ENCODE measurements around the gene SEC61B.

Gene SEC61B

DNA sequence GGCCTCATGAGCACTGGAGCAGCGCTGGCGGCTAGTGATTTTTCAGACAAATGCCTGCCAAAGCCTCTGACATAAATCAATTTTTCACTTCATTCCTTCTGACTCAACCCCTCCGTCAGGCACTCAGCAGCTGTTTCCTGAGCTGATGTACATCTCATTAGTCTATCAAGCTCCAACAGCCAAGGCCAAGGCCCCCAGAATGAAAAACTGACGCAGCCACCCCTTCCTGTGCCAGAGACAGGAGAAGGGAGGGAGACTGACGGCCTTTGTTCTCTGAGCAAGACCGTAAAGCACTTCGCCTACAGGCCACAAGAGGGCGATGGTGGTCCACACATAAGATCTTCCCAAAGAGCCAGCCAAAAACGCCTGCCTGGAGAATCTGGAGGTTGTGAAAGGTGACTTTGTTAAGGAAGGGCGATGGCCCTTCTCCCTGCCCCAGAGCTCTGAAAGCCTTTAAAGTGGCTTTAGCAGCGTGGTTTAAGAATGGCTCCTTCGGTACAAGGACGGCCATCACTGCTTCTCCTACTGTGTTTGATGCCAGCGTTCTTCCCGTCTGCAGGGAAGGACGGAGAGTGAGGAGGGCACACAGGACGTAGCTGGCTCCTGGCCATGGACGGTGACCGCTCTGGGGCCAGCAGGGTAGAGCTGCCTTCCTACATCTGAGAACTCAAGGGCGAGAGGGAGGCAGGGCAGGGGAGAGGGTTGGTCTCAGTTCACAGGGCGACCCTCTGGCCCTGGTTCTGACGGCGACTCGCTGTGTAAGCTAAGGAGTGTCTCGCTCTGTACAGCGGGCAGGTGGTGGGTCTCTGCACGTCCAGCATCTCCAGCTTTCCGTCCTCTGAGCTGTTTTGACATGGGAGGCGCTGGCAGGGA, 37.4 kb upstream of the SEC61B start:
- peak overlapping the region; percentile 21 for H3K4me3 ChIP-seq (replicated peaks in 1 of 2; ENCODE audit: low read depth in 2 of 2, low read length in 2 of 2)
- peak; percentile 93 to 94 for DNase-seq (ENCODE audit: low read depth in 2 of 2)
- TF ChIP-seq, protein P1, sequence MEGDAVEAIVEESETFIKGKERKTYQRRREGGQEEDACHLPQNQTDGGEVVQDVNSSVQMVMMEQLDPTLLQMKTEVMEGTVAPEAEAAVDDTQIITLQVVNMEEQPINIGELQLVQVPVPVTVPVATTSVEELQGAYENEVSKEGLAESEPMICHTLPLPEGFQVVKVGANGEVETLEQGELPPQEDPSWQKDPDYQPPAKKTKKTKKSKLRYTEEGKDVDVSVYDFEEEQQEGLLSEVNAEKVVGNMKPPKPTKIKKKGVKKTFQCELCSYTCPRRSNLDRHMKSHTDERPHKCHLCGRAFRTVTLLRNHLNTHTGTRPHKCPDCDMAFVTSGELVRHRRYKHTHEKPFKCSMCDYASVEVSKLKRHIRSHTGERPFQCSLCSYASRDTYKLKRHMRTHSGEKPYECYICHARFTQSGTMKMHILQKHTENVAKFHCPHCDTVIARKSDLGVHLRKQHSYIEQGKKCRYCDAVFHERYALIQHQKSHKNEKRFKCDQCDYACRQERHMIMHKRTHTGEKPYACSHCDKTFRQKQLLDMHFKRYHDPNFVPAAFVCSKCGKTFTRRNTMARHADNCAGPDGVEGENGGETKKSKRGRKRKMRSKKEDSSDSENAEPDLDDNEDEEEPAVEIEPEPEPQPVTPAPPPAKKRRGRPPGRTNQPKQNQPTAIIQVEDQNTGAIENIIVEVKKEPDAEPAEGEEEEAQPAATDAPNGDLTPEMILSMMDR (IDR thresholded peaks at IDR 0.05; ENCODE audit: low read depth, low read length), result peak; percentile 95

DNA sequence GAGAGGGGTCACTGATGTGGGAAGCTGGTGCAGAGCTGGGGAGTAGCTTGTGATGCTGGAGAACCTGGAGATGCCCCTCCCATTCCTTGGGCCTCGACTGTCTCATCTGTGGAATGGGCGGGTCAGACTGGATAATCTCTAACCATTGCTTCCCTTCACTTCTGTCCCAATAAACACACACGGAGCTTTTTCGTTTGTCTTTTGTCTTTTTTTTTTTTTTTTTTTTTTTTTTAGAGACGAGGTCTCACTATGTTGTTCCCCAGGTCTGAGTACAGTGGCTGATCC, 36.8 kb upstream of the SEC61B start:
- DNase-seq (ENCODE audit: low read depth in 2 of 2), result no peak
- no peak overlapping the region for H3K4me3 ChIP-seq (replicated peaks in 1 of 2; ENCODE audit: low read depth in 2 of 2, low read length in 2 of 2)
- TF ChIP-seq, protein P1 (IDR thresholded peaks at IDR 0.05; ENCODE audit: low read depth, low read length), result no peak

DNA sequence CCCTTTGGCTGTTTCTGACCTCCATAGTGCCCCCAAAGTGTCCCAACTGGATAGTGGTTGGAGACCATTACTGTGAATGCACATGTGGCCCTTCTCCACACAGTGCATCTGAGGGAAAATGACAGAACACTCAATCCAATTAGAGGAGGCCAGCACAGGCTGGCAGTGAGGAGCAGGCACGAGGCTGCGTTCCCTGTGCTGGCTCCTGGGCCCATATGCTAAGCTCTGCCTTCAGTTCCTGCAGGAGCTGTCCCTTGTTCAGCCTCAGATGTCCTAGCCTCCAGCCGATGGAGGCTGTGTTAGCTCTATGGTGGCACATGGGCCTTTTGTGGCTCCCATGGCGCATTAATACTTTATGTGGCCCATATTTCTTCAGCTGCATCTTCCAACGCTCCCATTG, 36.1 kb upstream of the SEC61B start:
- TF ChIP-seq, protein P1 (IDR thresholded peaks at IDR 0.05; ENCODE audit: low read depth, low read length), result no peak
- no peak overlapping the region for H3K4me3 ChIP-seq (replicated peaks in 1 of 2; ENCODE audit: low read depth in 2 of 2, low read length in 2 of 2)
- DNase-seq (ENCODE audit: low read depth in 2 of 2), result no peak

DNA sequence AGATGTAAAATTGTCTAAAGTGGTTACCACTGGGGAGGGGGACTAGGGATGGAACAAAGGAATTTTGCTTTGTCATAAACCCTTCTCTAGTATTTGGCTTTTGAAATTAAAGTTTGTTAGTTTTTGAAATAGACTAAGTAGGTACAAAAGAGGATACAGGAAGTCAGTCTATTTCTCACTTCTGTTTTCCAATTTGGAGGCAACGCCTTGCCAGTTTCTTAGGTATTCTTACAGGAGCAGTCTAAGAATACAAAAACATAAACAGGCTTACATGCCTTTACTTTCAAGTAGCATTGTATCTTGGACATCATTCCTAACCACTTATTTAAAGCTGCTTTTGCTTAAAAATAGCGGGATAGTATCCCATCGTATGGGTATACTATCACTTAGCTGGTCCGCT, 34.8 kb upstream of the SEC61B start:
- TF ChIP-seq, protein P1 (IDR thresholded peaks at IDR 0.05; ENCODE audit: low read depth, low read length), result no peak
- no peak for DNase-seq (ENCODE audit: low read depth in 2 of 2)
- H3K4me3 ChIP-seq (replicated peaks in 1 of 2; ENCODE audit: low read depth in 2 of 2, low read length in 2 of 2), result no peak overlapping the region

DNA sequence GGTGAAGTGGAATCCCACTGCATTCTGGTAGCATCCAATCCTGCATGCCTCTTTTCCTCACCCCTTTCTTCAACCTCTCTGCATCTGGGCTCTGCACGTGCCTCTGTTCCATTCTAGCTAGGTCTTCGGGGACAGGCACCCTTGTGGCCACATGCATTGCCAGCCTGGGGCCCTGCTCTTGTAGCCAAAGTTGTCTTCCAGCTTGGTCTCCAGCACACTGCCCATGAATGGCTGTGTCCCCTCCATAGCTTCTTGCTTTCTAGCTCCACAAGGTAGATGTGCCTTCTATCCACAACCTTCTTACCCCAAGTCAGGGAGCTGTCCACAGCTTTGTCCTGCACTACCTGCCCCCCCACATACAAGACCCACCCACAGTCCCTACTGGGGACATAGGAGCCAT, 32.9 kb upstream of the SEC61B start:
- TF ChIP-seq, protein P1 (IDR thresholded peaks at IDR 0.05; ENCODE audit: low read depth, low read length), result no peak
- H3K4me3 ChIP-seq (replicated peaks in 1 of 2; ENCODE audit: low read depth in 2 of 2, low read length in 2 of 2), result no peak overlapping the region
- DNase-seq (ENCODE audit: low read depth in 2 of 2), result no peak

DNA sequence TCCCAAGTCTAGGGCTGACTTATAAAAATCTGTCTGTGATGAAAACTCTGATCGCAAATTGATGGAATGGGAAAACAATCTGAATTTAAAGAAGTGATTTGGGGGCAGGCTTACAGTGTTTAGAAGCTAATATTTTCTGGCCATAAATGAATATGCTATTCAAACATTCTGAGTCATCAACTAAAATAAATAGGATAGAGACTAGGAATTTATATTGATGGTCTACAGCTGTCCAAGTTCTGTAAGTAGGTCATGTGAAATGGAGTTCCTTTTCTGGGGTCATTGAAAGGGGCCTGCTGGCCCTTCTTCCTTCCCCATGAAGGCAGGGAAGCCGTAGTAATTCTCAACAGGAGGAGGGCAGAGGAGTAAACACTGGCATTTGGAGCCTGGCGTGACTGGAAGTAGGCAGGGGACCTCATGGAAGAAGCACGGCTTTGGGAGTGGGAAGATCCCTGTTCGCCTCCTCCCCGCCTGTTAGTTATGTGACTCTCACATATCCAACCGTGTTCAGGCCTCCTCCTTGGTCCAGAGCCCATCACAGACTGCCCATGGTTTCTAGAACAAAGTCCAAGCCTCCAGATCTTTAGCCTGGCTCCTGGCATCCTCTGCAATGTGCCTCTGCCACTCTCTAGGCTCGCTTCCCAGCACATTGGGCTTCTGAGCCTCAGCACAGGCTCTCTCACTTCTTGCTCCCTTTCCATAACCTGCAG, 32.0 kb upstream of the SEC61B start:
- no peak overlapping the region for H3K4me3 ChIP-seq (replicated peaks in 1 of 2; ENCODE audit: low read depth in 2 of 2, low read length in 2 of 2)
- TF ChIP-seq, protein P1 (IDR thresholded peaks at IDR 0.05; ENCODE audit: low read depth, low read length), result no peak
- no peak for DNase-seq (ENCODE audit: low read depth in 2 of 2)
